Omental fat pad (tissue), 4 donors: Measurements from ENCODE around the gene RAI1. TPM values are rescaled to one million over a fixed set of nuclear protein-coding genes. Genes with fewer than 3 reads are reported as not detected.

Experiments
- ATAC-seq: fragments of 150-250 bp; one replicate; pipeline ENCODE4 v1.9.1; 2016; ENCODE audit warnings: mild to moderate bottlenecking, moderate library complexity; ENCODE audit not compliant: low FRiP score
- DNase-seq: peaks from one replicate; pipeline ENCODE4 v3.0.0-alpha.2; 2019; ENCODE audit warnings: low spot score
- CTCF ChIP-seq, 3 donors: fragments of 450-650 bp; IDR thresholded peaks; one replicate each; pipeline ENCODE4 v1.5.1; 2016 to 2017; ENCODE audit warnings: antibody characterized with exemption in 3 of 3, mild to moderate bottlenecking in 3 of 3, moderate library complexity in 2 of 3
- total RNA-seq, 4 donors: library from RNA; depleted of rRNA; stranded (reverse); fragments of >200 nt; gene quantifications; one replicate each; pipeline ENCODE4 v1.1.0, GENCODE V29; 2016

The RAI1 gene
- total RNA-seq, 4 donors from 2014 or later: 6.7 to 30.6 (median 8.5) TPM

GRCh38 chr17:17794382-17794781 is 113.1 kb downstream of the RAI1 start:
- DNase-seq (no peak), ATAC-seq (no peak)
- no peak for TF ChIP-seq CTCF (IDR thresholded peaks at IDR 0.05)

DNA sequence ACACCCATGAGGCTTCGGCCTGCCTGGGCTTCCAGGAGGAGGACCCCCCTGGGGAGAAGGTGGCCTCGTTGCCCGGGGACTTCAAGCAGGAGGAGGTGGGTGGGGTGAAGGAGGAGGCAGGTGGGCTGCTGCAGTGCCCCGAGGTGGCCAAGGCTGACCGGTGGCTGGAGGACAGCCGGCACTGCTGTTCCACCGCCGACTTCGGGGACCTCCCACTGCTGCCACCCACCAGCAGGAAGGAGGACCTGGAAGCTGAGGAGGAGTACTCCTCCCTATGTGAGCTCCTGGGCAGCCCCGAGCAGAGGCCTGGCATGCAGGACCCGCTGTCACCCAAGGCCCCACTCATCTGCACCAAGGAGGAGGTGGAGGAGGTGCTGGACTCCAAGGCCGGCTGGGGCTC is 114.0 kb downstream of the RAI1 start:
- ATAC-seq (no peak), DNase-seq (no peak)
- TF ChIP-seq CTCF (IDR thresholded peaks at IDR 0.05): no peak

DNA sequence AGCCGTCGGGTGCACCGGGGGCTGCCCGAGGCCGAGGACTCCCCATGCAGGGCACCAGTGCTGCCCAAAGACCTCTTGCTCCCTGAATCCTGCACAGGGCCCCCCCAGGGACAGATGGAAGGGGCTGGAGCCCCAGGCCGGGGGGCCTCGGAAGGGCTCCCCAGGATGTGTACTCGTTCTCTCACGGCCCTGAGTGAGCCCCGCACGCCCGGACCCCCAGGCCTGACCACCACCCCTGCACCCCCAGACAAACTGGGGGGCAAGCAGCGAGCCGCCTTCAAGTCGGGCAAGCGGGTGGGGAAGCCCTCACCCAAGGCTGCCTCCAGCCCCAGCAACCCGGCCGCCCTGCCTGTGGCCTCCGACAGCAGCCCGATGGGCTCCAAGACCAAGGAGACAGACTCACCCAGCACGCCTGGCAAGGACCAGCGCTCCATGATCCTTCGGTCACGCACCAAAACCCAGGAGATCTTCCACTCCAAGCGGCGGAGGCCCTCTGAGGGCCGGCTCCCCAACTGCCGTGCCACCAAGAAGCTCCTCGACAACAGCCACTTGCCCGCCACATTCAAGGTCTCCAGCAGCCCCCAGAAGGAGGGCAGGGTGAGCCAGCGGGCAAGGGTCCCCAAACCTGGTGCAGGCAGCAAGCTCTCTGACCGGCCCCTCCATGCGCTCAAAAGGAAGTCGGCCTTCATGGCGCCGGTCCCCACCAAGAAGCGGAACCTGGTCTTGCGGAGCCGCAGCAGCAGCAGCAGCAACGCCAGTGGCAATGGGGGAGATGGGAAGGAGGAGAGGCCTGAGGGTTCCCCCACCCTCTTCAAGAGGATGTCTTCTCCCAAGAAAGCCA is 114.9 kb downstream of the RAI1 start:
- ATAC-seq (no peak), DNase-seq (no peak)
- TF ChIP-seq CTCF (IDR thresholded peaks at IDR 0.05): no peak

DNA sequence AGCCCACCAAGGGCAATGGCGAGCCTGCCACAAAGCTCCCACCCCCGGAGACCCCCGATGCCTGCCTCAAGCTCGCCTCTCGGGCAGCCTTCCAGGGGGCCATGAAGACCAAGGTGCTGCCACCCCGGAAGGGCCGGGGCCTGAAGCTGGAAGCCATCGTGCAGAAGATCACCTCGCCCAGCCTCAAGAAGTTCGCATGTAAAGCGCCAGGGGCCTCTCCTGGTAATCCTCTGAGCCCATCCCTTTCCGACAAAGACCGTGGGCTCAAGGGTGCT is 115.5 kb downstream of the RAI1 start:
- no peak for TF ChIP-seq CTCF (IDR thresholded peaks at IDR 0.05)
- ATAC-seq (no peak), DNase-seq (no peak)

- ATAC-seq (no peak), DNase-seq (no peak)
Observed at GRCh38 chr17:17797119-17797809, 116.0 kb downstream of the RAI1 start.

GRCh38 chr17:17798010-17798556 is 116.8 kb downstream of the RAI1 start:
- DNase-seq (no peak), ATAC-seq (no peak)
- no peak for TF ChIP-seq CTCF (IDR thresholded peaks at IDR 0.05)

More at GRCh38 chr17:17797119-17797809, 116.0 kb downstream of the RAI1 start:
- TF ChIP-seq CTCF (IDR thresholded peaks at IDR 0.05): no peak
